ENCODE data around the gene NFIA.

GRCh38 chr1:61169045-61169444 is 86.7 kb downstream of the NFIA start:
- TF ChIP-seq, protein P1, sequence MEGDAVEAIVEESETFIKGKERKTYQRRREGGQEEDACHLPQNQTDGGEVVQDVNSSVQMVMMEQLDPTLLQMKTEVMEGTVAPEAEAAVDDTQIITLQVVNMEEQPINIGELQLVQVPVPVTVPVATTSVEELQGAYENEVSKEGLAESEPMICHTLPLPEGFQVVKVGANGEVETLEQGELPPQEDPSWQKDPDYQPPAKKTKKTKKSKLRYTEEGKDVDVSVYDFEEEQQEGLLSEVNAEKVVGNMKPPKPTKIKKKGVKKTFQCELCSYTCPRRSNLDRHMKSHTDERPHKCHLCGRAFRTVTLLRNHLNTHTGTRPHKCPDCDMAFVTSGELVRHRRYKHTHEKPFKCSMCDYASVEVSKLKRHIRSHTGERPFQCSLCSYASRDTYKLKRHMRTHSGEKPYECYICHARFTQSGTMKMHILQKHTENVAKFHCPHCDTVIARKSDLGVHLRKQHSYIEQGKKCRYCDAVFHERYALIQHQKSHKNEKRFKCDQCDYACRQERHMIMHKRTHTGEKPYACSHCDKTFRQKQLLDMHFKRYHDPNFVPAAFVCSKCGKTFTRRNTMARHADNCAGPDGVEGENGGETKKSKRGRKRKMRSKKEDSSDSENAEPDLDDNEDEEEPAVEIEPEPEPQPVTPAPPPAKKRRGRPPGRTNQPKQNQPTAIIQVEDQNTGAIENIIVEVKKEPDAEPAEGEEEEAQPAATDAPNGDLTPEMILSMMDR (conservative IDR thresholded peaks at IDR 0.05; ENCODE audit: low read length) = no peak
- no peak for TF ChIP-seq EZH2phosphoT487 (IDR thresholded peaks at IDR 0.05; ENCODE audit: borderline replicate concordance)

Data from Loucy (cell line).